ENCODE results near the gene EI24.

DNA sequence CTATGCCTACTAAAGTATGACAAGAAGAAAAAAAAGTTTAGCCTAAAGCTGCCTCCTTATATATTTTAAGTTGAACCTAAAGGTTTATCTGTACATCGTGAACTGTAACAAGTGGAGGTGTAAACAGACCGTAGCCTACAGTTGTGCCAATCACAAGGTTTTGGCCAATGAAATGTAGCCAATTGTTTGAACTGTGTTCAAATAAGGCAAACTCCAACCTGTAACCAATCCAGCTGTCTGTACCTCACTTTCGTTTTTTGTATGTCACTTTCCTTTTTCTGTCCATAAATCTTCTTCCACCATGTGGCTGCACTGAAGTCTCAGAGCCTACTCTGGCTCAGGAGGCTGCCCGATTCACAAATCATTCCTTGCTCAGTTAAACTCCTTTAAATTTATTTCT is 6.8 kb upstream of the EI24 start:
- no peak for TF ChIP-seq POLR2A (IDR thresholded peaks at IDR 0.05)
- TF ChIP-seq, protein P1, sequence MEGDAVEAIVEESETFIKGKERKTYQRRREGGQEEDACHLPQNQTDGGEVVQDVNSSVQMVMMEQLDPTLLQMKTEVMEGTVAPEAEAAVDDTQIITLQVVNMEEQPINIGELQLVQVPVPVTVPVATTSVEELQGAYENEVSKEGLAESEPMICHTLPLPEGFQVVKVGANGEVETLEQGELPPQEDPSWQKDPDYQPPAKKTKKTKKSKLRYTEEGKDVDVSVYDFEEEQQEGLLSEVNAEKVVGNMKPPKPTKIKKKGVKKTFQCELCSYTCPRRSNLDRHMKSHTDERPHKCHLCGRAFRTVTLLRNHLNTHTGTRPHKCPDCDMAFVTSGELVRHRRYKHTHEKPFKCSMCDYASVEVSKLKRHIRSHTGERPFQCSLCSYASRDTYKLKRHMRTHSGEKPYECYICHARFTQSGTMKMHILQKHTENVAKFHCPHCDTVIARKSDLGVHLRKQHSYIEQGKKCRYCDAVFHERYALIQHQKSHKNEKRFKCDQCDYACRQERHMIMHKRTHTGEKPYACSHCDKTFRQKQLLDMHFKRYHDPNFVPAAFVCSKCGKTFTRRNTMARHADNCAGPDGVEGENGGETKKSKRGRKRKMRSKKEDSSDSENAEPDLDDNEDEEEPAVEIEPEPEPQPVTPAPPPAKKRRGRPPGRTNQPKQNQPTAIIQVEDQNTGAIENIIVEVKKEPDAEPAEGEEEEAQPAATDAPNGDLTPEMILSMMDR (IDR thresholded peaks at IDR 0.05): no peak
